DMS53 treated with DMSO at 0.1 percent for 48 hours (cell line): ENCODE results near the gene SERTAD1.
"Not testable (repeated sequence)": the region's sequence is repeated elsewhere in the genome, so short reads cannot be mapped to it uniquely, and the experiment has no call there.

ENCODE experiments used
- DNase-seq: peaks from one replicate; lab custom pipeline; 2025; ENCODE audit not compliant: unreplicated experiment; lab: John Stamatoyannopoulos, UW

SERTAD1 gene

DNA sequence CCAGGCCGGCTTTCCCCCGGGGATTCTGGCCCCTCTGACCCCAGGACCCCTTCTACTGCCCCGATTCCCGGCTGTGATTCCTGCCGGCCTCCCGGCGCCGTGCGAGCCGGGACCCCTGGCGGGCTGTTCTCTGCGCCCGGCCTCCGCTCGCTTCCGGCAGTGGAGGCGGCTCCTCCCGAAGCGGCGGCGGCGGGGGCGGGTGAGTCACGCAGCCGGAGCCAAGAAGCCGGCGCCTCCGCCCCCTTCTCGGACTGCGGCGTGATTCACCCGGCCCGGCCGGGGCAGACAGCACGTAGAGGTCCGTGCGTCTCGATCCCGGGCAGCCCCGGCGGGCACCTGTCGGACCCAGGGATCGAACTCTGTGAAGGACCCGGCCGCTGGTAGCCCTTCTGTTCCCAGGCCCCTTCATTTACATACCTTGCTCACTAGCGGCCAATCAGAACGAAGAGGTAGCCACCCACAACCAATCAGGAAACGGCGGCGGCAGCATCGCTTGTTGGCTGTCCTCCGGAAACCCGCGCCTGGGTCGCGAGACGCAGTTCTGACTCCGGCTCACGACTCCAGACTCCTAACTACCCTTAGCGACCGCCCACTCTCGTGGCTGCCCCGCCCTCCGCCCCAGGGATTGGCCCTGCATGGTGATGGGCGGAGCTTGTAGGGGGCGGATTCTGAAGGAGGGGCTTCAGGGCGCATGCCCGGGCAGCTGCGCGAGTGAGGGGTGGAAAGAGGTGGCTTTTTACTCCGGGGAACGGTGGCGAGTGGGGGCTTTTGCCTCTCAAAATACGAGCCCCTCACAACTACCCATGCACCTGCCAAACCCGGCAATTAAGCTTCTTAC, at the start of gene SERTAD1:
TSS of gene SERTAD1 (minus strand) at position 543 of the 838 bp plus-strand sequence. CDS start 2,446 bp downstream, outside the sequence.
- peak; percentile 99 for DNase-seq

DNA sequence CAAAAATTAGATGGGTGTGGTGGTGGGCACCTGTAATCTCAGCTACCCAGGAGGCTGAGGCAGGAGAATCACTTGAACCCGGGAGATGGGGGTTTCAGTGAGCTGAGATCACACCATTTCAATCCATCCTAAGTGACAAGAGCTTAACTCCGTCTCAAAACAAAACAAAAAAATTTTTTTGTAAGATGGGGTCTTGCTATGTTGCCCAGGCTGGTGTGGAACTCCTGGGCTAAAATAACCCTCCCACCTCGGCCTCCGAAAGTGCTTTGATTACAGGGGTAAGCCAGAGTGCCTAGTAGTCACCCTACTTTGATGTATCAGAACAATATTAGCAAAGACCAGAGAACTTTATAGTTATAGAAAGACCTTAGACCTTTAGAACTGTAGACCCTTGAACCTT, 48.9 kb upstream of the SERTAD1 start:
- DNase-seq: no peak

GRCh38 chr19:40472516-40472915, 46.7 kb upstream of the SERTAD1 start:
- no peak for DNase-seq

- no peak for DNase-seq
Observed at GRCh38 chr19:40471111-40471510, 45.3 kb upstream of the SERTAD1 start.

DNA sequence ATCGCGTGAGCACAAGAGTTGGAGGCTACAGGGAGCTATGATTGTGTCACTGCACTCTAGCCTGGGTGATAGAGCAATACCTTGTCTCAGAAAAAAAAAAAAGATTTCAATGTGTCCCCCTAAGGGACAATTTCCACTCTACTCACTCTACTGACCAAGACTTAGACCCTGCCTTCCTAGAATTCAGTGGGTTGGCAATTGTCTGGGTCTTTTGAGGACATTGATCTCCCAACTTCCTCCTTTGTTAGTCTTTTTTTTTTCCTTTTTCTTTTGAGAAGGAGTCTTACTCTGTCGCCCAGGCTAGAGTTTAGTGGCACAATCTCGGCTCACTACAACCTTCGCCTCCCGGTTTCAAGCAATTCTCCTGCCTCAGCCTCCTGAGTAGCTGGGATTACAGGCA, 43.2 kb upstream of the SERTAD1 start:
- no peak for DNase-seq

- DNase-seq: no peak
Observed at GRCh38 chr19:40466985-40467734, 41.4 kb upstream of the SERTAD1 start, which contains the start of gene SPTBN4. Gene SPTBN4, plus strand, starts transcription at chr19:40467001. Its CDS starts 5,621 bp downstream, at chr19:40472622.

DNA sequence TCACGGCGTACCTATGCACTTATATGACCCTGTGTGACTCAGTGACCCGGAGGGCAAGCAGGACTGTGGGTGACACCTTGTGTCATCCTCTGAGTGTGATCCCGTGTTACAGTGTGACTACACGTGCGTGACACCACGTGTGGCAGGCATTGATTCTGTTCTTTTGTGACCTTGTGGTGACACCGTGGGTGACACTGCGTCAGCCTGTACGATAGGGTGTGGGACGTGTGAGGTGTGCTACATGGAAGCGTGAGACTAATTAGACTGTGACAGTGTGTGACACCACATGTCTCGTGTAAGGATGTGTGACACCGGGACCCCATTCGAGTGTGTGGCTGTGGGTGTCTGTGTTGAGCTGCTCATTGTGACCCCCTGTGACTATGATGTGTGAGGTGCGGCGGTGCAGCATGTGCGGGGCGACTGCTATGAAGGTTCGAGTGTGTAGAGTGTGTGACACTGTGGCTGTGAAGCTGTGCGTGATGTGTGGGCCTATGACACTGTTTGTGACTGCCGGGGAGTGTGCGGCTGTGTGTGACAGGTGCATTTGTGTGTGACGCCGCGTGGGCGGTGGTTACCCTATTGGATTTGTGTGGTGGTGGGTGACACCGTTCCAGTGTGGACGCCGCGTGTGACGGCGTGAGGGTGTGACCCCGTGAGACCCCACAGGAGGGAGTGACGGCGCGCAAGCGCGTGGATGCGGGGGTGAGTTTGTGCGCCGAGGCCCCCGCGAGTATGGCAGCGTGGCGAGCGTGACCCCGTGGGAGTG, 40.6 kb upstream of the SERTAD1 start:
- DNase-seq: peak; percentile 39

DNA sequence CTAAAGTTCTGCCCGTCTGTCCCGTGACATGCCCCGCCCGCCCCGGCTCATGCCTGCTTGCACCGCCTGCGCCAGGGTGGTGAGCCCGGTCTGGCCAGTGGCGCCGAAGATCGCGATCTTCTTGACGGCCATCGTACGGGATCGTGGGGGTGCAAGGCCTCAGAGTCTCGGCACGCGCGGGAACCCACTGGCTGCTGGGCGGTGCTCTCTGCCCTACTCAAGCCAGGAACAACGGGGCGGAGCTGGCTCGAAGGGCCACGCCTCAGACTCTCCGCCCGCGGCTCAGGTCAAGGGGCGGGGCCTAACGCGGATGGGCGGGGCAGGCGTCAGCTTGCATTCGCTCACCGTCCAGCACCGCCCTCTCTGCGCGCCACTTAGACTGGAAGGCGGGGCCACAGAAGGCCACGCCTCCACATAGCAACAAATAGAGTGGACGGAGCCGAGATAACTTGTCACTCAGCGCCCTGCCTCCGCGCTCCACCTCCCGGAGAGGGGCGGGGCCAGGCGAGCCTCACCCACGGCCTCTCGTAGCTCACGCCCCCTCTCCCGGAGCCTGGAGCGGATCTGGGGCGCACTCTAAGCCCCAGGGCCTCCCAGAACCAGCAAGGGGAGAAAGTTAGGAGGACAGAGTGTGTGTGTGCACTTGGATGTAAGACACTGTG, 39.9 kb upstream of the SERTAD1 start, which contains the start of gene BLVRB:
TSS of gene BLVRB (minus strand) at position 189 of the 662 bp plus-strand sequence. CDS start at position 132, 57 bp downstream.
- DNase-seq: peak; percentile 99

DNA sequence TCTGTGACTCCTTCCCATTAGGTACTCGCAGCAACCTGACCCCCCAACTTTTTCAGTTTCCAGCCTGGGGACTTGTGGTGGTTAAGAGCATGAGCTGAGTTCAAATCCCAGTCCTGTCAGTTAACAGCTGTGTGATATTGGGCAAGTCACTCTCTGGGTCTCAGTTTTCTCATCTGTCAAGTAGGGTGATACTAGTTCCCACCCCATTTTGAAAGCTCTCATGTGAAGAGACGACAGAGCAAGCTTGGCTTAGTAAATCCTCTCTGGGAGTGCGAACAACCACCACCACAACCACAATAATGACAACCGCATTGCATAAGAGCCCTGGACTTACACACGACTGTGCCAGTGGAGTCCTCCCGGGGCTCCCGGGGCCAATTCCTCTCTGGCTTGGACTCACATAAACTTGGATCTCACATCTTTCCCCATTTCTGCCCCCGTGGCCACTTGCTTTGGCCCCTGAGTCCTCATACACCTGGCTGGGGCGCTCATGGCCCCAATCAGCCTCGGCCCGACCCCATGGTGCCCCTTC, 39.3 kb upstream of the SERTAD1 start:
- peak; percentile 49 for DNase-seq

- DNase-seq: peak; percentile 90
Observed at GRCh38 chr19:40464059-40465024, 38.5 kb upstream of the SERTAD1 start.

GRCh38 chr19:40463587-40464037, 37.8 kb upstream of the SERTAD1 start:
- not testable (repeated sequence) for DNase-seq

- no peak for DNase-seq
Observed at GRCh38 chr19:40461669-40462221, 36.0 kb upstream of the SERTAD1 start.

DNA sequence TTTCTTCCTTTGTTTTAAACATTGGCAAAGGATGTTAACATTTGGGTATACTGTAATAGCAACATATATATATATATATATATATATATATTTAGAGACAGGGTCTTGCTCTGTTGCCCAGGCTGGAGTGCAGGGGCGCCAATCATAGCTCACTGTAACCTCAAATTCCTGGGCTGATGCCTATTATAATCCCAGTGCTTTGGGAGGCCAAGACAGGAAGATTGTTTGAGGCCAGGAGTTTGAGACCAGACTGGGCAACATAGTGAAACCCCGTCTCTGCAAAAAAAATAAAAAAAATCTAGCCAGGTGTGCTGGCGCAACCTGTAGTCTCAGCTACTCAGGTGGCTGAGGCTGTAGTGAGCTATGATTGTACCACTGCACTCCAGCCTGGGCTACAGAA, 34.4 kb upstream of the SERTAD1 start:
- no peak for DNase-seq

- DNase-seq: no peak
Observed at GRCh38 chr19:40458597-40458974, 32.8 kb upstream of the SERTAD1 start.

DNA sequence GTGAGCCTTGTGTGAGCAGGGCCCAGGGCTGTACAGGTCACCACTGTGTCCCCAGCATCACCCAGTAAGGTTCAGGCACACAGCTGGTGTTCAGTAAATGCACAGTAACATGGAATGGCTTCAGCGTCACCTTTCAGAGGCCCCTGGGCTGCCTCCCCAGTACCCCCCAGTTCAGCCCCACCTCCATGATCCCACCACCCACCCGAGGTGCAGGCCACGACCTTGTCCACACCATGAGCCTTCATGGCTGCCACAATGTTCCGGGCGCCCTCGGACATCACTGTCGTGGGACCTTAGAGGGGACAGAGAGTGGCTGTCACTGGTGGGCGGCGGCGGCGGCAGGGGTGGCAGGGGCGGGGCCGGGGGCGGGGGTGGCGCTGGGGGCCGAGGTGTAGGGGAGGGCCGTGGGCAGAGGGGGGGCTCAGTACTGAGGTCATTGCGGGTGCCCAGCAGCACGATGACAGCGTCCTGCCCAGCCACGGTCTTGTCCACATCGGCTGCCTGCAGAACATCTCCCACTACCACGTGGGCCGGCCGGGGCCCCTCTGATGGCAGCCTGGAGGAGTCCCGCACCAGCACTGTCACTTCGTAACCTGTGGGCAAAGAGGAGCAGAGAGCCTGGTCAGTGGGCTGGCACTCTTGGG, 32.3 kb upstream of the SERTAD1 start:
- no peak for DNase-seq

DNA sequence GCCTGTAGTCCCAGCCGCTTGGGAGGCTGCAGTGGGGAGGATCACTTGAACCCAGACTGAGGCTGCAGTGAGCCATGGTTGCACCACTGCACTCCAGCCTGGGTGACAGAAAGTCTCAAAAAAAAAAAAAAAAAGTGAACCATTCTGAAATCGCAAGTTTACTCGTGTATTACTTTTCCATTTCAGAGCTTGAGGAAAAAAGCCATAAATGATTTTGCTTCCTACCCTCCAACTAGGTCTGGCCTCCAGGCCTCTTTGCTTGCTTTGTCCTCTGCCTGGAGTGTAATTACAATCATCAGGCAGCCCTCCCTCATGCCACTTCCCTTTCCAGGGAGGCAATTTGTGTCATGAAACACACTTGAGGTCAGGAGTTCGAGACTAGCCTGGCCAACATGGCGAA, 31.3 kb upstream of the SERTAD1 start:
- DNase-seq: no peak

GRCh38 chr19:40453943-40454342, 28.2 kb upstream of the SERTAD1 start:
- DNase-seq: not testable (repeated sequence)

DNA sequence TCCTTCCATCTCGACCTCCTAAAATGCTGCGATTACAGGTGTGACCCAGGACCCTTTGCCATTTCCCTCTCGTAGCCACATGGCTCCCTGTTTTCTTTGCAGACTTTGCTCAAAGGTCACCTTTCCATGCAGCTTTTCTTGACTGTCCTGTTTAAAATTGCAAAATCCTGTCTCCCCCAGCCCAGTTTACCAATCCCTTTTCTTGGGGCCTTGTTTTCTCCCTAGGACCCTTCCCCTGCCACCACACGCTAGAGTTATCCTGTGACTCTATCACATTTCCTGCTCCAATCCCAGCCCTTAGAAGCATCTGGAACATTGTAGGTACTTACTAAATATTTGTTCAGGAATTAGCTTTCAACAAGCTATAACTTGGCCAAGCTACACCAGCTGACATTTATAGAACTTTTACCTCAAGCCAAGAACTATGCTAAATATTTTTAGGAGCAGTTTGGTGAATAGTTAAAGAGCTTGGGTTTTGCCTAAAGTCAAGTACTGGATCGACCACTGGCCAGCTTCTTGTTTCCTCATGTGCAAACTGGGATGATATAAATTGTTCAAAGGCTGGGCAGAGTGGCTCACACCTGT, 27.5 kb upstream of the SERTAD1 start:
- DNase-seq: no peak
